CD4-positive, alpha-beta T cell (primary cell): ENCODE data around the gene PCNX3. TPM values are rescaled to one million over a fixed set of nuclear protein-coding genes. Genes with fewer than 3 reads are reported as not detected.
A peak's percentile ranks its signal among the peaks of the same experiment; 100 is the strongest.

Experiments
- ATAC-seq: fragments of 200-7000 bp; cut with Tn5 transposase; one replicate; pipeline ENCODE4 v1.10.0; 2022; ENCODE audit warnings: mild to moderate bottlenecking; ENCODE audit not compliant: poor library complexity
- CTCF ChIA-PET: fragments of 350-600 bp; sonication (Branson Sonifier 250); formaldehyde crosslinking; loops from one replicate; lab custom pipeline; 2021; ENCODE audit warnings: antibody characterized with exemption, inconsistent platforms; lab: Charles Lee
- POLR2A ChIA-PET: fragments of 350-600 bp; sonication (Branson Sonifier 250); formaldehyde crosslinking; loops from one replicate; lab custom pipeline; 2021; ENCODE audit warnings: antibody characterized with exemption, inconsistent platforms; lab: Charles Lee
- DNase-seq, 14 experiments: peaks; one replicate each; pipeline ENCODE4 v3.0.0-alpha.2; 2013 to 2020; ENCODE audit warnings: mixed read lengths in 2 of 14
- H3K27ac ChIP-seq, 2 donors: one replicate each; pipeline versions ENCODE4 v1.5.1 to v1.7.0; 2013; ENCODE audit warnings: low read length in 2 of 2, low read depth in 1 of 2, mild to moderate bottlenecking in 1 of 2
- H3K27me3 ChIP-seq, 2 experiments: 1 replicate in 1 of 2; 2 replicates in 1 of 2; pipeline versions ENCODE4 v1.6.1 to v1.7.0; 2013; ENCODE audit warnings: low read length in 2 of 2, control low read depth in 1 of 2, mild to moderate bottlenecking in 1 of 2, moderate library complexity in 1 of 2; ENCODE audit not compliant: insufficient read depth in 2 of 2, control insufficient read depth in 1 of 2
- H3K36me3 ChIP-seq: one replicate; pipeline ENCODE4 v1.6.1; 2013; ENCODE audit warnings: low read length, control low read depth; ENCODE audit not compliant: insufficient read depth
- H3K4me1 ChIP-seq: one replicate; pipeline ENCODE4 v1.6.1; 2013; ENCODE audit warnings: low read length, control low read depth; ENCODE audit not compliant: insufficient read depth
- H3K4me3 ChIP-seq: one replicate; pipeline ENCODE4 v1.5.1; 2013; ENCODE audit warnings: mild to moderate bottlenecking, low read length, moderate library complexity
- H3K9me3 ChIP-seq, 2 experiments: 1 replicate in 1 of 2; 2 replicates in 1 of 2; pipeline versions ENCODE4 v1.6.1 to v1.7.0; 2013; ENCODE audit warnings: low read length in 2 of 2, mild to moderate bottlenecking in 2 of 2, control low read depth in 1 of 2, moderate library complexity in 1 of 2; ENCODE audit not compliant: control insufficient read depth in 1 of 2, insufficient read depth in 1 of 2
- H3K27ac Mint-ChIP-seq: one replicate; pipeline ENCODE4 v1.8.0; 2020; ENCODE audit warnings: mixed read lengths
- H3K27me3 Mint-ChIP-seq: one replicate; pipeline ENCODE4 v1.8.0; 2021; ENCODE audit warnings: mixed read lengths
- H3K36me3 Mint-ChIP-seq: one replicate; pipeline ENCODE4 v1.8.0; 2021; ENCODE audit warnings: low read depth, mixed read lengths
- H3K4me1 Mint-ChIP-seq: one replicate; pipeline ENCODE4 v1.8.0; 2021; ENCODE audit warnings: low read depth, mixed read lengths
- H3K4me3 Mint-ChIP-seq: one replicate; pipeline ENCODE4 v1.8.0; 2020; ENCODE audit warnings: mild to moderate bottlenecking, mixed read lengths
- H3K9me3 Mint-ChIP-seq: one replicate; pipeline ENCODE4 v1.8.0; 2020; ENCODE audit warnings: mixed read lengths
- CTCF ChIP-seq: fragments of 200-600 bp; IDR thresholded peaks from one replicate; pipeline ENCODE4 v1.8.0; 2022; ENCODE audit warnings: antibody characterized with exemption, mild to moderate bottlenecking
- intact Hi-C, 2 experiments: fragments of 100-400 bp; cut with DNase I in 1 of 2; cut with micrococcal nuclease in 1 of 2; formaldehyde crosslinking; loops; one replicate each; pipeline versions ENCODE4 v1.15.1 to v1.9.0; 2023 to 2025; cut with DNase I, micrococcal nuclease
- total RNA-seq, 174 experiments: library from RNA in 2 of 174; stranded (reverse) in 2 of 174; gene quantifications; one replicate each; pipeline ENCODE4 v1.2.3 and lab custom pipeline; 2021 to 2026

Gene PCNX3
- total RNA-seq, 2 experiments from 2014 or later: 37.3 to 40.5 TPM

GRCh38 chr11:65654375-65655349 lies 39.1 kb downstream of the PCNX3 start:
- H3K27ac Mint-ChIP-seq: peak overlapping the region; percentile 77
- H3K4me3 Mint-ChIP-seq: peak overlapping the region; percentile 61
- peaks cover 81% of the 10 kb centered on the region for H3K36me3 ChIP-seq
- no peak for ATAC-seq
- no peaks in the 10 kb centered on the region for H3K27me3 ChIP-seq
- H3K36me3 Mint-ChIP-seq: peaks cover 93% of the 10 kb centered on the region
- H3K4me3 ChIP-seq: no peak overlapping the region
- intact Hi-C loops: loop anchor here (5.0 kb wide), 2 partner anchors 37 to 112 kb away; partner anchors contain the start of gene PCNX3 (in 1 of the 2)
- H3K4me1 Mint-ChIP-seq: peaks cover 68% of the 10 kb centered on the region
- no peaks in the 10 kb centered on the region for H3K9me3 Mint-ChIP-seq
- peak in 2 of 14 experiments; percentile 5 to 39 for DNase-seq
- TF ChIP-seq CTCF: no peak
- no peaks in the 10 kb centered on the region for H3K9me3 ChIP-seq
- peak overlapping the region in 1 of 2 donors; percentile 99 for H3K27ac ChIP-seq
- H3K27me3 Mint-ChIP-seq: no peaks in the 10 kb centered on the region
- ChIA-PET CTCF (interaction anchor here (0.9 to 2.8 kb wide), 2 partner anchors 16 to 29 kb away, joined by 3 to 10 read pairs; partner anchors contain the start of gene SIPA1), POLR2A (interaction anchor here (0.6 to 11.7 kb wide), 9 partner anchors 8 to 526 kb away, joined by 3 to 244 read pairs (median 15); partner anchors contain the start of genes CFL1, EHBP1L1, MAP3K11 and MUS81)
- H3K4me1 ChIP-seq: peaks cover 77% of the 10 kb centered on the region

GRCh38 chr11:65655570-65656332 lies 40.2 kb downstream of the PCNX3 start:
- Mint-ChIP-seq H3K27me3 (no peaks in the 10 kb centered on the region), H3K4me3 (peak overlapping the region; percentile 23), H3K27ac (peak overlapping the region; percentile 77), H3K9me3 (no peaks in the 10 kb centered on the region), H3K36me3 (peaks cover 93% of the 10 kb centered on the region), H3K4me1 (peaks cover 74% of the 10 kb centered on the region)
- Histone ChIP-seq H3K4me3 (no peak overlapping the region), H3K36me3 (peaks cover 81% of the 10 kb centered on the region), H3K9me3 (no peaks in the 10 kb centered on the region), H3K4me1 (peaks cover 77% of the 10 kb centered on the region), H3K27ac (no peak overlapping the region), H3K27me3 (no peaks in the 10 kb centered on the region)
- DNase-seq (peak in 2 of 14 experiments; percentile 6 to 31), ATAC-seq (no peak)
- POLR2A ChIA-PET: interaction anchor here (0.6 to 11.7 kb wide), 4 partner anchors 16 to 525 kb away, joined by 3 to 244 read pairs (median 41); partner anchors contain the start of genes MAP3K11, PCNX3 and SIPA1
- CTCF ChIA-PET: interaction anchor here (0.9 kb wide), 1 partner anchor 30 kb away, joined by 3 read pairs; no protein-coding TSS in a partner anchor
- intact Hi-C loops: no loop called here
- TF ChIP-seq CTCF: no peak

- CTCF ChIA-PET: no interaction called here
- DNase-seq (peak in 2 of 14 experiments; percentile 4 to 18), ATAC-seq (no peak)
- no peak overlapping the region for H3K4me3 ChIP-seq
- H3K36me3 ChIP-seq: peaks cover 86% of the 10 kb centered on the region
- Mint-ChIP-seq H3K4me3 (peak overlapping the region; percentile 60), H3K9me3 (no peaks in the 10 kb centered on the region), H3K4me1 (peaks cover 66% of the 10 kb centered on the region), H3K27ac (peak overlapping the region; percentile 77), H3K27me3 (no peaks in the 10 kb centered on the region), H3K36me3 (peaks cover 83% of the 10 kb centered on the region)
- POLR2A ChIA-PET: interaction anchor here (1.2 to 11.7 kb wide), 2 partner anchors 17 to 42 kb away, joined by 7 to 244 read pairs; partner anchors contain the start of genes PCNX3 and SIPA1
- no peak for TF ChIP-seq CTCF
- intact Hi-C loops: no loop called here
- H3K9me3 ChIP-seq: no peaks in the 10 kb centered on the region
- peaks cover 76% of the 10 kb centered on the region for H3K4me1 ChIP-seq
- H3K27me3 ChIP-seq: no peaks in the 10 kb centered on the region
- H3K27ac ChIP-seq: no peak overlapping the region
These were observed 41.9 kb downstream of the PCNX3 start for GRCh38 chr11:65657426-65657825.
